Measurements from ENCODE around the gene CHEK2.
"Not testable (repeated sequence)": the region's sequence is repeated elsewhere in the genome, so short reads cannot be mapped to it uniquely, and the experiment has no call there.

The CHEK2 gene
- total RNA-seq: 6.5 to 10.4 reads per million in 2 donors

DNA sequence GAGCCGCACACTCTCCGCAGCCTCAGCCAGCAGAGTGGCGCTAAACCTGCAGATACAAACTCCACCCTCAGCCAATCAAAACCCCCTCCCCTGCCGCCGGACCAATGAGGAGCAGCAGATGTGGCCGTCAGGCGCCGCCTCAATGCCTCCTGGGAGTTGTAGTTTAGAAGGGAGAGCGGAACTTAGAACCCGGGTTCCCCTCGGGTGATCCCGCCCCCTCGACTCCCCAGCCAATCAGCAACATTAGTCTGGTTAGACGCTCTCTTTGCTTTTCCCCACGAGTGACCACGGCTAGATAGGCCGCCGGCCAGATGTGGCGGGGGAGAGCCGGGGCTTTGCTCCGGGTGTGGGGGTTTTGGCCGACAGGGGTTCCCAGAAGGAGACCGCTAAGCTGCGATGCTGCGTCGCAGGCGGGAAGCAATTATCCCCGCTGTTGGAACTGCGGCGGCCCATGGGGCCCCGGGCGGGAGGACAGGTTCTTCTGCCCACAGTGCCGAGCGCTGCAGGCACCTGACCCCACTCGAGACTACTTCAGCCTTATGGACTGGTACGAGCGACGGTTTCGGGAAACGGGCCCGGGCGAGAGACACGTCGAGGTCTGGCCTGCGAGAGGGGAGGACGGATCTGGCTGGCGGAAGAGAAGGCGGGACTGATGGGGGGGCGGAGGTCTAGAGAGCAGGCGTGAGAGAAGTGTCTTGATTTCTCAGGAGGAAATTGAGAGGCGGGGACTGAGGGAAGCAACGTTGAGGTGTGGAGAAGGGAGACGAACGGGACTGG lies at the start of gene CHEK2, which contains the start of gene HSCB:
CHEK2 (minus strand) TSS at position 36 of the 777 bp plus-strand sequence. CDS start 7,099 bp downstream, outside the sequence.
HSCB (plus strand) TSS at position 255 of the 777 bp plus-strand sequence; CDS start at position 312, 57 bp downstream.
- peak; percentile 87 to 99 (median 95) for DNase-seq

GRCh38 chr22:28791124-28791523 lies 49.5 kb upstream of the CHEK2 start:
- DNase-seq: no peak

DNA sequence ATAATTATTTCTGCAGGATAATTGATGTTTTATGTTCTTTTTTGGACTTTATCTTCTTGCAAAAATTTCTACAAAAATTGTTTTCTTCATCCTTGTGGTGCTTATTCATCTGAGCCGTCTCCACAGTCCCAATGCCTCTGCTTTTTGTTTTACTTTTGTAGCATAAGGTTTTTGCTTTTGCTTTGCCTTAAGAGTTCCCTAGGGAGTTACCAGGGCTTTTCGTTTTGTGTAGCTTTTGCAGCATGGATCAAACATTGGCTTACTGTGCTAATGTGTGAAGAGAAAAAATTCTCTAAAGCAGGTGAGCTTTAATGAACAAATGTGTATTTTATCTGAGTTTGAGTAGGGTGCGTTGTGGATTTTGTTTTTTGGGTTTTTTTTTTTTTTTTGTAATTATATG lies 47.0 kb upstream of the CHEK2 start:
- no peak for DNase-seq

DNA sequence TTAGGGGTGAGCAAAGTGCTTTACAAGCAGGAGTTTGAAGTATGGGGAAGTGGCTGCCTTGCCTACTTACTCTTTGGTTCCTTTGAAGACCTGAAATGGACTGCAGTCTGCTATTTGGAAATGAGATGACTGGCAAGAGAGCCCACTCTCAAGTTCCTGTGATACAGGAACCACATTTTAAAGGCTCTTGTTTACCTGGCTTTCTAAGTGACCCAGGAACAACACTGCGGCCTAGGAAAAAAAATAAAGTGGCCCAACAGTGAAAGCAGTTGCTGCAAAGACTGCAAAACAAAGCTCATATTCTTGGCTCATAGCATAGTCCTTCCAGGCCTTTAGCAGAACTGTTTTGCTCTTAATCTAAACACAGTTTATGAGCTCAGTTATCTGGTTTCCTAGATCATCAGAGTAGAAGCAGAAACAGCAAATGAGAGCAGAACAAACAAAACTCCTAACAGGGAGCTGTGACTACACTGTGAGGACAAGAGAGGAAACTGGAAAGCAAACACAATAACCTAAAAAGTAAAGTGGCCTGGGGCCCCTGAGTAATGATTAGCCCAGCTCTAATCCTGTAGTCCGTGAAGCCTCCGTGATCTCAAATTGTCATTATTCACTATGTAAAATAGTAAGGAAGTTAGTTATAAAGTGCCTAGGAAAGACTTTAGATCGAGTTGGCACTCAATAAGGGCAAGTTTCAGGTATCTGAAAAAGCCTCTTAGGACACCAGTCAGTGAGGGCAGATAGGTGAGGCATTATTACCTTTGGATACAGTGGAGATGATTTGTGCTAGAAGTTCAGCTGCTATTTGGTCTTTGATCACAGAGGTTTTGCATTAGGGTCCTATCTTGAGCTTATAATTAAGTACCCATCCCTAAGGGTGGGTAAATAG lies 42.4 kb upstream of the CHEK2 start:
- no peak for DNase-seq

DNA sequence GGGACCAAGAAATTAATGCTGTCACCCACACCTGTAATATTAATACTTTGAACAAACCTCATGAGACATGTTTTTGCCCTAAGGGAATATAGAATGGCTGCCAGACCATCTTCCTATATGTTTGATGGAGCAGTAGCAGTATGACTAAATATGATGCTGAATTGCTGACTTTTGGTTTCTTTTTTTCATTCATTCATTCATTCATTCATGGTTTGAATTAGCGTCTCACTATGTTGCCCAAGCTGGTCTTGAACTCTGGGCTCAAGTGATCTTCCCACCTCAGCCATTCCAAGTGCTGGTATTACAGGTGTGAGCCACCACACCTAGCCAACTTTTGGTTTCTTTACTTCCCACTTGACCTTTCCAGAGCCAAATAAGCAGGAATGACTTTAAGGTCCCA lies 38.7 kb upstream of the CHEK2 start:
- DNase-seq: no peak

GRCh38 chr22:28779833-28780232 lies 38.2 kb upstream of the CHEK2 start:
- no peak for DNase-seq

- DNase-seq: no peak
Observed at GRCh38 chr22:28774378-28774777, 32.8 kb upstream of the CHEK2 start.

- peak in 1 of 5 experiments; percentile 73 for DNase-seq
Observed at GRCh38 chr22:28773461-28773867, 31.8 kb upstream of the CHEK2 start.

DNA sequence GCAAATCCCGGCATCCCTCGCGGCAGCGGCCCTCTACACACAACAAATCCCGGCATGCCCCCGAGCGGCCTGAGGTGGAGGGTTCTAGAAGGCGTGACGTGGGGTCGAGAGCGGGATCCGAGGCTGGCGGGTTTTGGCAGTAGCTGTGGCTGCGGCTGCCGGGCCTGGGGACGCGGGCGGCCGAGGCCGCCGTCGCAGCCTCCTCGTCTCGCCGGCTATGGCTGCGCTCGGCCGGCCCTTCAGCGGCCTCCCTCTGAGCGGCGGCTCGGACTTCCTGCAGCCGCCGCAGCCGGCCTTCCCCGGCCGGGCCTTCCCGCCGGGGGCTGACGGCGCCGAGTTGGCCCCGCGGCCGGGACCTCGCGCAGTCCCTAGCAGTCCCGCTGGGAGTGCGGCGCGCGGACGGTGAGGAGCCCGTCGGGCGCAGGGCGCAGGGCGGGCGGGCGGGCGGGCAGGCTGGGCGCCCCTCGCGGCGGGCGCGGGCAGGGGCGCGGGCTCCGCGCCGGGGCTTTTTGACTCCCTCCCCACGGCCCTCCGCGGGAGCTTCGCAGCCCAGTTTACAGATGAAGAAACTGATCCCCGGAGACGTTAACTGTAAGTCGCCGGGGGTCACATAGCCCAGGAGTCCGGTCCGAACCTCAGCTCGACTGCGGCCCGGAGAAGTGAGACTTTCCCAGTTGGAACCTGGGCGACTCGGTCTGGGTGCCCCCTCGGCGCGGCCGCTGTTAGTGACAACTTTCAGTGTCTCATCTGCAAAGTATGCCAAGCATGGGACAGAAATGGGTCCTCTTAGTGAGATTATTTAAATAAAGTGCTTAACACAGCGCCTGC lies 31.2 kb upstream of the CHEK2 start, which contains the start of gene CCDC117:
CCDC117 (plus strand) TSS at position 63 of the 828 bp plus-strand sequence; CDS start at position 218, 155 bp downstream.
- DNase-seq: peak; percentile 84 to 97 (median 87)

GRCh38 chr22:28771195-28771791 lies 29.7 kb upstream of the CHEK2 start:
- no peak for DNase-seq

DNA sequence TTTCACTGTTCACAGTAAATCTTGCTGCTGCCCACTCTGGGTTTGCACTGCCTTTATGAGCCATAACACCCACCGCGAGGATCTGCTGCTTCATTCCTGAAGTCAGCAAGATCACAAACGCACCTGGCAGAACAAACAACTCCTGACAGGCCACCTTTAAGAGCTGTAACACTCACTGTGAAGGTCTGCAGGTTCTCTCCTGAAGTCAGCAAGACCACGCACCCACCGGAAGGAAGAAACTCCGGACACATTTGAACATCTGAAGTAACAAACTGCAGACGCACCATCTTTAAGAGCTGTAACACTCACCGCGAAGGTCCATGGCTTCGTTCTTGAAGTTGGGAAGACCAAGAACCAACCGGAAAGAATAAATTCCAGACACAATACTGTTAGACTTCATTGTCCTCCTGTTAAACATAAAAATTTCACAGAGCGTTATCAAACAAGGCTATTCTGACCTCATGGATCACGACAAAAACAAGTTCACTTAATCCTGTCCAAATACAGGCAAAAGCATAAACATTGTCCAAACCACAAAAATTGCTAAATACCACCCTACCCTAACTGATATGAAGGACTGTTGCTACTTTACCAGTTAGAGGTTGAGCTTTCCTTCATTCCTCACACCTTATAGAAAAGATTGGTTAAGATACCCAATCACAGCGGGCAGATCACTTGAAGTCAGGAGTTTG lies 27.9 kb upstream of the CHEK2 start:
- no peak for DNase-seq

GRCh38 chr22:28768701-28769393 lies 27.2 kb upstream of the CHEK2 start:
- DNase-seq: no peak

DNA sequence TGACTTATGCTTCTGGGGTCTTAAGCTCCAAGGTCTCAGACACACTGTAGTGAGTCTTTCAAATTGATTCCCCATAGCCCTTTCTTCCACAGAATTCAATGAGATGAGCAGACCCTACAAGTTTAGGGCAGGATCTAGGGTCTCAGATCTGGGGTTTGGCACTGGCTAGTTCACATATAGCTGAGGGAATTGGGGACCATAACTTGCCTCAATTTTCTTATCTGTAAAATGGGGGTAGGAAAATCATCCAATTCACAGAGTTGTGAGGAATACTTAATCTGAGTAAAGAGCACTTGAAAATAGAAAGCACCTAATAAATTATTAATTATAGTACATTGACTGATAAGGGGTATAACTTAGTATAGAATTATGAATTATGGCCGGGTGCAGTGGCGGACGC lies 25.0 kb upstream of the CHEK2 start:
- no peak for DNase-seq

DNA sequence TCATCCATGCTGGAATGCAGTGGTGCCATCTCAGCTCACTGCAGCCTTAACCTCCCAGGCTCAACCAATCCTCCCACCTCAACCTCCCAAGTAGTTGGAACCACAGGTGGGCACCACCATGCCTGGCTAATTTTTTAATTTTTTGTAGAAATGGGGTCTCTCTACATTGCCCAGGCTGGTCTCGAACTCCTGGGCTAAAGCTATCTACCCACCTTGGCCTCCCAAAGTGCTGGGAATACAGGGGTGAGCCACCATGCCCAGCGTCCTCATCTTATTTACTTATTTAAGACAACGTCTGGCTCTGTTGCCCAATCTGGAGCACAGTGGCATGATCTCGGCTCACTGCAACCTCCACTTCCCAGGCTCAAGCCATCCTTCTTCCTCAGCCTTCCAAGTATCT lies 20.4 kb upstream of the CHEK2 start:
- DNase-seq: not testable (repeated sequence)

DNA sequence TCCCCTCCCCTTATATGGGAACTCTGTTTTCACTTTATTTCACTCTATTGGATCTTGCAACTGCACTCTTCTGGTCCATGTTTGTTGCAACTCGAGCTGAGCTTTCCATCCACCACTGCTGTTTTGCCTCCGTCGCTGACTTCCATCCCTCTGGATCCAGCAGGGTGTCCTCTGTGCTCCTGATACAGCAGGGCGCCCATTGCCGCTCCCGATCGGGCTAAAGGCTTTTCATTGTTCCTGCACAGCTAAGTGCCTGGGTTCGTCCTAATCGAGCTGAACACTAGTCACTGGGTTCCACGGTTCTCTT lies 19.8 kb upstream of the CHEK2 start:
- no peak for DNase-seq

GRCh38 chr22:28759861-28760560 lies 18.4 kb upstream of the CHEK2 start:
- DNase-seq: no peak

- not testable (repeated sequence) for DNase-seq
Observed at GRCh38 chr22:28754512-28754911, 12.9 kb upstream of the CHEK2 start.

- DNase-seq: no peak
Observed at GRCh38 chr22:28750471-28750881, 8.9 kb upstream of the CHEK2 start.

DNA sequence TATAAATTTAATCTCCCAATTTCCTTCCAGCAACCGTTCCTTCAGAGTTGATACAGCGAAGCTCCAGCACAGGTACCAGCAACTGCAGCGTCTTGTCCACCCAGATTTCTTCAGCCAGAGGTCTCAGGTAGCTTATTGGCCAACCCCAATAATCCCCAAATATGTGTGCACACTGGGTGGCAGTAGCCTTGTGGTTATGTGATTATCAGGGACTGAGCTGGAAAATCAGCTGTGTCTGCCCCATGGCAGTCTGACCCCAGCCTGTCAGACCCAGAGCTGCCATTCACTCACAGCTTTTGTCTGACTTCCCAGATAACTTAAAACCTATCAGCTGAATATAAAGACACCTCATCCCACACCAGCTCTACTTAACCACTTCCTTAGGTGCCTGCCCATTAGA lies 2.2 kb upstream of the CHEK2 start:
- DNase-seq: no peak

DNA sequence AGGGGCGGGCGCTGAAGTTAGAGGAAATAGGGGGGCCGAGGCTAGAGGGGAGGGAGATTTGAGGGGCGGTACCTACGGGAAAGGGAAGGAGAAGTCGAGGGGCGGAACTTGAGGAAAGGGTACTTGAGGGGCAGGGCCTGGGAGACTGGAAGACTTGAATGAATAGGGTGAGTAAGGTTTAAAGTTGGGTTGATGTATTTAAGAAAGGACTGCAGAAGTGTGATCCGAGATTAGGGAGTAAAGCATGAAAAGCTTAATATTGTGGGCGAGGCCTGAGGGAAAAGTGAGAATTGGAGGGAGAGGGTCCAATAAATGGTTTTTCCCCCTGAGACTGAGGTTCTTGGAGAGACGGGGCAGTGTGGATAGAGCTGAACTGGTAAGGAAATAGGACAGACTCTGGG lies 942 bp upstream of the CHEK2 start:
- DNase-seq: no peak
